HL-60 (cell line): ENCODE measurements around the gene PSMB10.

Experiments
- DNase-seq, 2 experiments: peaks; one replicate each; pipeline ENCODE4 v3.0.0-alpha.2; 2010 to 2020; ENCODE audit warnings: low read depth in 1 of 2, low spot score in 1 of 2
- H3K27ac ChIP-seq: fragments of 250-450 bp; sonication (Bioruptor Pico); replicated peaks from 2 replicates; pipeline ENCODE4 v1.5.1; 2020; ENCODE audit warnings: mild to moderate bottlenecking, moderate library complexity
- H3K27me3 ChIP-seq: fragments of 250-450 bp; sonication (Bioruptor Pico); 2 replicates; pipeline ENCODE4 v1.5.1; 2021; ENCODE audit warnings: mild to moderate bottlenecking, moderate library complexity; ENCODE audit not compliant: insufficient read depth, poor library complexity, severe bottlenecking
- H3K4me3 ChIP-seq: replicated peaks from 2 replicates; pipeline ENCODE4 v1.5.1; 2011; ENCODE audit warnings: mild to moderate bottlenecking, control low read depth, low read length; ENCODE audit not compliant: insufficient read depth
- GABPA ChIP-seq: IDR thresholded peaks from 2 replicates; pipeline ENCODE4 v1.6.1; 2012; ENCODE audit warnings: low read depth
- POLR2AphosphoS5 ChIP-seq: IDR thresholded peaks from 2 replicates; pipeline ENCODE4 v1.6.1; 2012; ENCODE audit warnings: low read depth
- SPI1 ChIP-seq: IDR thresholded peaks from 2 replicates; pipeline ENCODE4 v1.6.1; 2012; ENCODE audit warnings: low read depth, mild to moderate bottlenecking, borderline replicate concordance
- TF ChIP-seq, protein P1 (sequence below): IDR thresholded peaks from 2 replicates; pipeline ENCODE4 v1.6.1; 2012; ENCODE audit warnings: low read depth; ENCODE audit not compliant: insufficient replicate concordance
- TF ChIP-seq, protein P2 (sequence below): IDR thresholded peaks from one replicate; pipeline ENCODE4 v1.5.1; 2011; ENCODE audit warnings: low read length, control low read depth, inconsistent platforms; ENCODE audit not compliant: insufficient read depth

The PSMB10 gene

DNA sequence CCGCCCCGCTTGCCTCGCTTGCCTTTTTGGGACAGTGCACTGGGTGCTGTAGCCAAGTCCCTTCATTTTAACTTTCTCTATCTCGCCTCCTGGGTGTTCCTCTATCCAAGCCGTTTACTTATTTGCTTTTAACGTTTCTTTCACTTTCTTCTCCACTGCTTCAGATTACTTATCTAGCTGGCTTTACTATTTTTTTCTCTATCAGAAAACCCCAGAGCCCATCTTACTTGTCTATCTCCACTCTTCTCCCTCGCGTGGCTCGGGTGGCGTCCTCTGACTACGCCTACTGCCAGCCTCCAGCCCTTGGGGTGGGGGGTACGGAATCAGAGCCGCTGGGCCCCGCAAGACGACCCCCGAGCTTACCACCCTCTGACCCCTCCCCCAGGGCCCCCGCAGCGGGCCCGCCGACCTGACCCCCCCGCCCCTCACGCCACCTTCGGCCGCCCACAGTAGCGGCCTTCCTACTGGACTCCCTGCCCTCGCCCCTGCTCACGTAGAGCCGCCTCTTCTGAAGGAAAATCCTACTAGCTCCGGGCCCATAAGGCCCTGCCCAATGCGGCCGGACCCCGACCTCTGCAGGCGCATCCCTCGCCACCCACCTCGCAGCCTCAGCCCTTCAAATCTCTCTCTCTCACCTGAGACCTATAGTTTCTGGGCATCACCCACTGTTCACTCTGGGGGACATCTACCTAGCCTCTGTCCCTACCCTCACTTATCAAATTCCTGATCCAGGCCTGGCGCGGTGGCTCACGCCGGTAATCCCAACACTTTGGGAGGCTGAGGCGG lies 32.8 kb upstream of the PSMB10 start:
- TF ChIP-seq POLR2AphosphoS5 (no peak), SPI1 (no peak), GABPA (no peak)
- TF ChIP-seq, protein P1, sequence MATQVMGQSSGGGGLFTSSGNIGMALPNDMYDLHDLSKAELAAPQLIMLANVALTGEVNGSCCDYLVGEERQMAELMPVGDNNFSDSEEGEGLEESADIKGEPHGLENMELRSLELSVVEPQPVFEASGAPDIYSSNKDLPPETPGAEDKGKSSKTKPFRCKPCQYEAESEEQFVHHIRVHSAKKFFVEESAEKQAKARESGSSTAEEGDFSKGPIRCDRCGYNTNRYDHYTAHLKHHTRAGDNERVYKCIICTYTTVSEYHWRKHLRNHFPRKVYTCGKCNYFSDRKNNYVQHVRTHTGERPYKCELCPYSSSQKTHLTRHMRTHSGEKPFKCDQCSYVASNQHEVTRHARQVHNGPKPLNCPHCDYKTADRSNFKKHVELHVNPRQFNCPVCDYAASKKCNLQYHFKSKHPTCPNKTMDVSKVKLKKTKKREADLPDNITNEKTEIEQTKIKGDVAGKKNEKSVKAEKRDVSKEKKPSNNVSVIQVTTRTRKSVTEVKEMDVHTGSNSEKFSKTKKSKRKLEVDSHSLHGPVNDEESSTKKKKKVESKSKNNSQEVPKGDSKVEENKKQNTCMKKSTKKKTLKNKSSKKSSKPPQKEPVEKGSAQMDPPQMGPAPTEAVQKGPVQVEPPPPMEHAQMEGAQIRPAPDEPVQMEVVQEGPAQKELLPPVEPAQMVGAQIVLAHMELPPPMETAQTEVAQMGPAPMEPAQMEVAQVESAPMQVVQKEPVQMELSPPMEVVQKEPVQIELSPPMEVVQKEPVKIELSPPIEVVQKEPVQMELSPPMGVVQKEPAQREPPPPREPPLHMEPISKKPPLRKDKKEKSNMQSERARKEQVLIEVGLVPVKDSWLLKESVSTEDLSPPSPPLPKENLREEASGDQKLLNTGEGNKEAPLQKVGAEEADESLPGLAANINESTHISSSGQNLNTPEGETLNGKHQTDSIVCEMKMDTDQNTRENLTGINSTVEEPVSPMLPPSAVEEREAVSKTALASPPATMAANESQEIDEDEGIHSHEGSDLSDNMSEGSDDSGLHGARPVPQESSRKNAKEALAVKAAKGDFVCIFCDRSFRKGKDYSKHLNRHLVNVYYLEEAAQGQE: no peak
- TF ChIP-seq, protein P2, sequence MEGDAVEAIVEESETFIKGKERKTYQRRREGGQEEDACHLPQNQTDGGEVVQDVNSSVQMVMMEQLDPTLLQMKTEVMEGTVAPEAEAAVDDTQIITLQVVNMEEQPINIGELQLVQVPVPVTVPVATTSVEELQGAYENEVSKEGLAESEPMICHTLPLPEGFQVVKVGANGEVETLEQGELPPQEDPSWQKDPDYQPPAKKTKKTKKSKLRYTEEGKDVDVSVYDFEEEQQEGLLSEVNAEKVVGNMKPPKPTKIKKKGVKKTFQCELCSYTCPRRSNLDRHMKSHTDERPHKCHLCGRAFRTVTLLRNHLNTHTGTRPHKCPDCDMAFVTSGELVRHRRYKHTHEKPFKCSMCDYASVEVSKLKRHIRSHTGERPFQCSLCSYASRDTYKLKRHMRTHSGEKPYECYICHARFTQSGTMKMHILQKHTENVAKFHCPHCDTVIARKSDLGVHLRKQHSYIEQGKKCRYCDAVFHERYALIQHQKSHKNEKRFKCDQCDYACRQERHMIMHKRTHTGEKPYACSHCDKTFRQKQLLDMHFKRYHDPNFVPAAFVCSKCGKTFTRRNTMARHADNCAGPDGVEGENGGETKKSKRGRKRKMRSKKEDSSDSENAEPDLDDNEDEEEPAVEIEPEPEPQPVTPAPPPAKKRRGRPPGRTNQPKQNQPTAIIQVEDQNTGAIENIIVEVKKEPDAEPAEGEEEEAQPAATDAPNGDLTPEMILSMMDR: no peak
- Histone ChIP-seq H3K27me3 (no peaks in the 10 kb centered on the region), H3K27ac (no peak overlapping the region), H3K4me3 (peak overlapping the region; percentile 60)
- DNase-seq: no peak

DNA sequence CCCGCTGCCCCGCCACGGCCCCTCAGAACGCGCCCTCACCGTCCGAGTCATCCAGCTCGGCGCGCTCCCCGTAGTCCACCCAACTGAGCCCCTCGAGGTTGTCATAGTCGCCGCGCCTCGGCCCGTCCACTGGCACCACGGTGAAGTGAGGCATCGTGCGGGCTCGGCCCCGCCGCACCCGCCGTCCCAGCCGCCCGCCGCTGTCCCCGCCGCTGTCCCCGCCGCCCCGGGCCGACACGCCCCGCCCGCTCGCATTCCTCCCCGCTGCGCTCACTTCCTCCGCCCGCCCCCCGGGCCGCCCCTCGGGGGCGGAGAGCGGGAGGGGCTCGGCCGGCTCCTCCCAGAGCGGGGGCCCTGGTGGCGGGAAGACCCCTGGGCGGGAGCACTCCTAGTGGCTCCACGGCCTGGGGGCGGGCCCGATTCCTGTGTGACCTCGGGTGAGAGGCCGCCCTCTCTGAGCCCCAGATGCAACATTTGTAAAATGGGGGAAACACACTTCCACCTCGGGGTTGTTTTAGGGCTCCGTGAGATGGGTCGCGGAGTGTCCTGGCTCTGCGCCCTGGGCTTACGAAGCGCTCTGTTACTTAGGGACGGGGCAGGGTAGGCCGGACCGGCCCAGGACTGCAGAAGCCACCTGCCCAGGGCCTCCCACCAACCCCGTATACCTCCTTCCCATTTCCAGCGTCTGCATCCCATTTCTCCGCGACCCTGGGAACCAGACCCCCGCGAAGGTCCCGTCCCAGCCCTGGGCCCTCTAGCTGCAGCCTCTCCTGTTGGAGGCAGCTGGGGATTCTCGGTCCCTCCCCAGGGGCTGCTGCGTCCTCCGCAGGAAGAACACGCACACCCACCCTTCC lies 32.0 kb upstream of the PSMB10 start, which contains the start of gene SLC12A4:
SLC12A4 (minus strand) TSS at position 238 of the 854 bp plus-strand sequence; CDS start at position 154, 84 bp downstream.
- Histone ChIP-seq H3K4me3 (peak within 1 kb of the TSS; percentile 60), H3K27me3 (no peaks in the 10 kb centered on the region), H3K27ac (no peak within 1 kb of the TSS)
- peak; percentile 21 to 59 for DNase-seq
- no peak for TF ChIP-seq GABPA
- no peak for TF ChIP-seq POLR2AphosphoS5
- TF ChIP-seq, protein P2: no peak
- TF ChIP-seq, protein P1: no peak
- no peak for TF ChIP-seq SPI1

DNA sequence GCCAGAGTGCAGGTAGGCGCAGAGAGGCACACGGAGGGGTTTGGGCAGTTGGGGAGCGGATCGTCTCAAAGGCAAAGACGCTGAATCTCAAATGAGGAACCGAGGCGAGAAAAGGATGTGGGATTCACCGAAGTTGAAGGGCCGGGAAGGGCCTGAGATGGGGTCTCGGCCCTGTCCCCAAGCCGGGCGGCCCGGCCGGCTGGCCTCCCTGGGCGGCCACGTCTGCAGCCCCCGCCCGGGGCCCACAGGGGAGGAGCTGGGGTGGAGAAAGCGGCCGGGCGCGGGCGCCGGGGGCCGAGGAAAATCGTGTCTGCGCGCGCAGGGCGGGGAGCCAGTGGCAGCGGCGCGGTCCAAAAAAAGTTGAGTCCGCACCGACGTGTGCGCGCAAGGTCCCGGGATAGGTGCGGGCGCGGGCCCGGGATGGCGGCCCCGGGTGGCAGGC lies 31.3 kb upstream of the PSMB10 start:
- Histone ChIP-seq H3K4me3 (peak overlapping the region; percentile 60), H3K27ac (no peak overlapping the region), H3K27me3 (no peaks in the 10 kb centered on the region)
- DNase-seq: peak in 1 of 2 experiments; percentile 18
- no peak for TF ChIP-seq GABPA
- TF ChIP-seq, protein P1: no peak
- TF ChIP-seq SPI1: peak; percentile 58; the same call in 1 of the 2 replicates
- TF ChIP-seq POLR2AphosphoS5: no peak
- TF ChIP-seq, protein P2: no peak
